ENCODE measurements around the gene TNS1. TPM values are rescaled to one million over a fixed set of nuclear protein-coding genes. Genes with fewer than 3 reads are reported as not detected.

TNS1 gene
- polyA plus RNA-seq, 1 of the 3 experiments (the other 2 are of a cell fraction): 12.1 TPM

GRCh38 chr2:217908544-217908943, 94.3 kb downstream of the TNS1 start:
- H3K4me1 ChIP-seq (ENCODE audit: control insufficient read depth in 1 of 2, insufficient read depth in 2 of 2, low read depth in 1 of 2, low read length in 1 of 2): peaks cover 22 to 78% of the 10 kb centered on the region in 2 experiments; a peak in 2 of 4 replicates
- H3K9me2 ChIP-seq: no peaks in the 10 kb centered on the region
- H3K9ac ChIP-seq: no peak overlapping the region
- peaks cover 15% of the 10 kb centered on the region for H3F3A ChIP-seq (replicated peaks; ENCODE audit: insufficient read depth)
- H4K20me1 ChIP-seq (ENCODE audit: insufficient read depth): peaks cover 67% of the 10 kb centered on the region
- ChIA-PET POLR2A (interaction anchor here (1.7 kb wide), 1 partner anchor 14 kb away, joined by 6 read pairs; no protein-coding TSS in a partner anchor), CTCF (interaction anchor here (0.6 to 3.8 kb wide), 11 partner anchors 11 to 123 kb away, joined by 3 to 13 read pairs (median 4); partner anchors contain the start of gene TNS1)
- peaks cover 9 to 22% of the 10 kb centered on the region in 2 experiments for H3K36me3 ChIP-seq (replicated peaks in 1 of 2; ENCODE audit: control insufficient read depth in 1 of 2, insufficient read depth in 2 of 2, low read length in 1 of 2)
- peaks cover 94% of the 10 kb centered on the region for H3K79me2 ChIP-seq (ENCODE audit: insufficient read depth)
- no peak overlapping the region for H3K4me3 ChIP-seq (ENCODE audit: low read depth in 2 of 2, low read length in 1 of 2)
- no peak overlapping the region for H3K4me2 ChIP-seq
- WGBS (ENCODE audit: low lambda C conversion rate): 96% methylated on average over 6 of the region's 8 CpGs
- no peak overlapping the region for H3K27ac ChIP-seq (ENCODE audit: low read depth in 2 of 2, low read length in 1 of 2)
- DNase-seq: no peak
- no peaks in the 10 kb centered on the region for H3K9me3 ChIP-seq
- H2AFZ ChIP-seq (ENCODE audit: low read depth): no peak overlapping the region
- TF ChIP-seq TCF12 (IDR thresholded peaks at IDR 0.05): no peak
- TF ChIP-seq EZH2phosphoT487 (IDR thresholded peaks at IDR 0.05; ENCODE audit: borderline replicate concordance, low read depth): no peak
- TF ChIP-seq SIN3A (IDR thresholded peaks at IDR 0.05; ENCODE audit: borderline replicate concordance, low read depth, low read length): no peak
- TF ChIP-seq USF2 (IDR thresholded peaks at IDR 0.05; ENCODE audit: borderline replicate concordance, low read depth, low read length): no peak
- TF ChIP-seq RAD21 (IDR thresholded peaks at IDR 0.05; ENCODE audit: low read length): no peak
- no peak for TF ChIP-seq CTCF (IDR thresholded peaks at IDR 0.05)
- TF ChIP-seq EP300 (IDR thresholded peaks at IDR 0.05; ENCODE audit: borderline replicate concordance in 1 of 2, low read depth in 1 of 2, low read length in 1 of 2): no peak
- no peak for TF ChIP-seq FOSL2 (IDR thresholded peaks at IDR 0.05; ENCODE audit: borderline replicate concordance, low read depth)
- TF ChIP-seq CHD2 (IDR thresholded peaks at IDR 0.05; ENCODE audit: low read length, partially characterized antibody): no peak
- TF ChIP-seq ELF1 (IDR thresholded peaks at IDR 0.05): no peak
- no peak for TF ChIP-seq RFX5 (IDR thresholded peaks at IDR 0.05; ENCODE audit: low read length)
- TF ChIP-seq JUND (IDR thresholded peaks at IDR 0.05): no peak
- no peak for TF ChIP-seq RCOR1 (IDR thresholded peaks at IDR 0.05; ENCODE audit: low read length)
- no peak for TF ChIP-seq MXI1 (IDR thresholded peaks at IDR 0.05; ENCODE audit: low read depth, low read length)
- TF ChIP-seq USF1 (IDR thresholded peaks at IDR 0.05; ENCODE audit: borderline replicate concordance, low read depth): no peak
- TF ChIP-seq FOXJ3 (CRISPR knock-in tag; IDR thresholded peaks at IDR 0.05): no peak
- no peaks in the 10 kb centered on the region for H3K27me3 ChIP-seq (ENCODE audit: insufficient read depth)
